ENCODE results near the gene WNT2B. TPM values are rescaled to one million over a fixed set of nuclear protein-coding genes. Genes with fewer than 3 reads are reported as not detected.
A peak's percentile ranks its signal among the peaks of the same experiment; 100 is the strongest.

Gene WNT2B
- total and polyA plus RNA-seq, 9 of the 15 experiments (the other 6 are each of a cell fraction or from before 2014, with no cell fraction given), result 0.02 to 0.06 (median 0.04) TPM; not detected in 3

GRCh38 chr1:112466078-112466660 lies 42.6 kb upstream of the WNT2B start (continued):
- no peak for TF ChIP-seq STAT5A (IDR thresholded peaks at IDR 0.05; ENCODE audit: borderline replicate concordance, low read length)
- TF ChIP-seq NELFE (IDR thresholded peaks at IDR 0.05; ENCODE audit: insufficient read depth, insufficient read length), result no peak
- TF ChIP-seq ELF2 (CRISPR knock-in tag; IDR thresholded peaks at IDR 0.05), result no peak
- no peak for TF ChIP-seq COPS2 (conservative IDR thresholded peaks at IDR 0.05)
- no peak for TF ChIP-seq RBM39 (optimal IDR thresholded peaks at IDR 0.05; ENCODE audit: low read depth, low read length)
- no peak for TF ChIP-seq ATF1 (CRISPR knock-in tag; IDR thresholded peaks at IDR 0.05)
- peak; percentile 80 for TF ChIP-seq ATF1 (tag; IDR thresholded peaks at IDR 0.05)
- TF ChIP-seq ZKSCAN3 (CRISPR knock-in tag; IDR thresholded peaks at IDR 0.05), result no peak
- no peak for TF ChIP-seq PCBP1 (IDR thresholded peaks at IDR 0.05; ENCODE audit: low read depth, low read length, poor library complexity, severe bottlenecking)
- TF ChIP-seq CEBPB (tag; IDR thresholded peaks at IDR 0.05), result no peak
- peak in 1 of 2 experiments; percentile 92; a peak in 2 of 4 replicates for TF ChIP-seq FOXA3 (CRISPR knock-in tag; conservative IDR thresholded peaks at IDR 0.05 in 1 of 2, IDR thresholded peaks at IDR 0.05 in 1 of 2)
- TF ChIP-seq SREBF2 (CRISPR knock-in tag; IDR thresholded peaks at IDR 0.05), result no peak
- TF ChIP-seq RFX5 (IDR thresholded peaks at IDR 0.05; ENCODE audit: low read depth, low read length), result no peak
- TF ChIP-seq, protein P1, sequence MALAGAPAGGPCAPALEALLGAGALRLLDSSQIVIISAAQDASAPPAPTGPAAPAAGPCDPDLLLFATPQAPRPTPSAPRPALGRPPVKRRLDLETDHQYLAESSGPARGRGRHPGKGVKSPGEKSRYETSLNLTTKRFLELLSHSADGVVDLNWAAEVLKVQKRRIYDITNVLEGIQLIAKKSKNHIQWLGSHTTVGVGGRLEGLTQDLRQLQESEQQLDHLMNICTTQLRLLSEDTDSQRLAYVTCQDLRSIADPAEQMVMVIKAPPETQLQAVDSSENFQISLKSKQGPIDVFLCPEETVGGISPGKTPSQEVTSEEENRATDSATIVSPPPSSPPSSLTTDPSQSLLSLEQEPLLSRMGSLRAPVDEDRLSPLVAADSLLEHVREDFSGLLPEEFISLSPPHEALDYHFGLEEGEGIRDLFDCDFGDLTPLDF (CRISPR knock-in tag; IDR thresholded peaks at IDR 0.05), result peak; percentile 48; the same call in 1 of the 2 replicates
- no peak for TF ChIP-seq TAF9B (IDR thresholded peaks at IDR 0.05; ENCODE audit: partially characterized antibody)
- TF ChIP-seq MEF2D (tag; conservative IDR thresholded peaks at IDR 0.05; ENCODE audit: low read depth), result 0 out of 2 replicates have a peak, but pooled peaks have one; percentile 37
- TF ChIP-seq ATF7 (IDR thresholded peaks at IDR 0.05), result peak; percentile 74
- no peak for TF ChIP-seq ZNF75A (CRISPR knock-in tag; IDR thresholded peaks at IDR 0.05)
- no peak for TF ChIP-seq ZBTB9 (CRISPR knock-in tag; IDR thresholded peaks at IDR 0.05)
- TF ChIP-seq SMAD1 (IDR thresholded peaks at IDR 0.05; ENCODE audit: low read depth, low read length, partially characterized antibody), result peak; percentile 51
- TF ChIP-seq, protein P2, sequence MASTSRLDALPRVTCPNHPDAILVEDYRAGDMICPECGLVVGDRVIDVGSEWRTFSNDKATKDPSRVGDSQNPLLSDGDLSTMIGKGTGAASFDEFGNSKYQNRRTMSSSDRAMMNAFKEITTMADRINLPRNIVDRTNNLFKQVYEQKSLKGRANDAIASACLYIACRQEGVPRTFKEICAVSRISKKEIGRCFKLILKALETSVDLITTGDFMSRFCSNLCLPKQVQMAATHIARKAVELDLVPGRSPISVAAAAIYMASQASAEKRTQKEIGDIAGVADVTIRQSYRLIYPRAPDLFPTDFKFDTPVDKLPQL (IDR thresholded peaks at IDR 0.05; ENCODE audit: extremely low read depth, insufficient read length), result no peak
- TF ChIP-seq, protein P3, sequence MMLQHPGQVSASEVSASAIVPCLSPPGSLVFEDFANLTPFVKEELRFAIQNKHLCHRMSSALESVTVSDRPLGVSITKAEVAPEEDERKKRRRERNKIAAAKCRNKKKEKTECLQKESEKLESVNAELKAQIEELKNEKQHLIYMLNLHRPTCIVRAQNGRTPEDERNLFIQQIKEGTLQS (IDR thresholded peaks at IDR 0.05), result no peak
- TF ChIP-seq, protein P3 (CRISPR knock-in tag; conservative IDR thresholded peaks at IDR 0.05), result no peak
- TF ChIP-seq, protein P4, sequence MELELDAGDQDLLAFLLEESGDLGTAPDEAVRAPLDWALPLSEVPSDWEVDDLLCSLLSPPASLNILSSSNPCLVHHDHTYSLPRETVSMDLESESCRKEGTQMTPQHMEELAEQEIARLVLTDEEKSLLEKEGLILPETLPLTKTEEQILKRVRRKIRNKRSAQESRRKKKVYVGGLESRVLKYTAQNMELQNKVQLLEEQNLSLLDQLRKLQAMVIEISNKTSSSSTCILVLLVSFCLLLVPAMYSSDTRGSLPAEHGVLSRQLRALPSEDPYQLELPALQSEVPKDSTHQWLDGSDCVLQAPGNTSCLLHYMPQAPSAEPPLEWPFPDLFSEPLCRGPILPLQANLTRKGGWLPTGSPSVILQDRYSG (tag; conservative IDR thresholded peaks at IDR 0.05; ENCODE audit: low read depth), result no peak
- TF ChIP-seq CAMTA2 (CRISPR knock-in tag; conservative IDR thresholded peaks at IDR 0.05), result 0 out of 2 replicates have a peak, but pooled peaks have one; percentile 41

Measured in K562 (cell line).